Ovary (tissue), 3 donors: ENCODE data around the gene ADI1.

ENCODE experiments used
- EP300 ChIP-seq: sonication (generic); formaldehyde crosslinking; IDR thresholded peaks from one replicate; pipeline ENCODE4 v1.6.1; 2017; ENCODE audit warnings: antibody characterized with exemption
- POLR2A ChIP-seq: fragments of 450-650 bp; IDR thresholded peaks from one replicate; pipeline ENCODE4 v1.6.1; 2017; ENCODE audit warnings: antibody characterized with exemption, mild to moderate bottlenecking, moderate library complexity
- TF ChIP-seq, protein P1 (sequence below), 3 donors: fragments of 450-650 bp in 2 of 3; fragments of 200-600 bp in 1 of 3; IDR thresholded peaks; one replicate each; pipeline versions ENCODE4 v1.5.1 to v1.8.0; 2016 to 2022; ENCODE audit warnings: antibody characterized with exemption in 3 of 3, mild to moderate bottlenecking in 1 of 3
- donor health status: DM: no; HTN: no; CAD: no.

DNA sequence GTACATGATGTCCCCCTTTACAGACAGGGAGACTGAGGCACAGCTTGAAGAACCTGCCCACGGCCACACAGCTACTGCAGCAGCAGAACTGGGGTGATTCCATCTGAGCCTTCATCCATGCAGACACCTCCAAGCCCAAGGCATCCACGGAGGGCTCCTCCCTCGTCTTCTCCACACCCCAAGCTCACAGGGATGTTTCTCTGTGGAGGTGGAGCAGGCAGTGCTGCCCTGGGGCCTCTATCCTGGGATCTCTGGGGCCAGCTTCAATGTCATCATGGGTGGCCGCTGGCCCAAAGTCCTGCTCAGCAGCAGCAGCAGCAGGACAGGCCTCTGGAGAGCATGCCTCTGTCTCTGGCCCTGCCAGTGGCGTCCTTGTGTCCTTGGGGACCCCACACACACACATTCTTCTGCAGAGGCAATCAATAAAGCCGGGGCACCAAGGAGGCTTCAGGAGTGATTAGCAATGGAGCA, 31.2 kb downstream of the ADI1 start:
- TF ChIP-seq, protein P1, sequence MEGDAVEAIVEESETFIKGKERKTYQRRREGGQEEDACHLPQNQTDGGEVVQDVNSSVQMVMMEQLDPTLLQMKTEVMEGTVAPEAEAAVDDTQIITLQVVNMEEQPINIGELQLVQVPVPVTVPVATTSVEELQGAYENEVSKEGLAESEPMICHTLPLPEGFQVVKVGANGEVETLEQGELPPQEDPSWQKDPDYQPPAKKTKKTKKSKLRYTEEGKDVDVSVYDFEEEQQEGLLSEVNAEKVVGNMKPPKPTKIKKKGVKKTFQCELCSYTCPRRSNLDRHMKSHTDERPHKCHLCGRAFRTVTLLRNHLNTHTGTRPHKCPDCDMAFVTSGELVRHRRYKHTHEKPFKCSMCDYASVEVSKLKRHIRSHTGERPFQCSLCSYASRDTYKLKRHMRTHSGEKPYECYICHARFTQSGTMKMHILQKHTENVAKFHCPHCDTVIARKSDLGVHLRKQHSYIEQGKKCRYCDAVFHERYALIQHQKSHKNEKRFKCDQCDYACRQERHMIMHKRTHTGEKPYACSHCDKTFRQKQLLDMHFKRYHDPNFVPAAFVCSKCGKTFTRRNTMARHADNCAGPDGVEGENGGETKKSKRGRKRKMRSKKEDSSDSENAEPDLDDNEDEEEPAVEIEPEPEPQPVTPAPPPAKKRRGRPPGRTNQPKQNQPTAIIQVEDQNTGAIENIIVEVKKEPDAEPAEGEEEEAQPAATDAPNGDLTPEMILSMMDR (IDR thresholded peaks at IDR 0.05): no peak
- TF ChIP-seq POLR2A (no peak), EP300 (no peak)
